HepG2 (cell line): ENCODE measurements around the gene ALDH3B1. TPM values are rescaled to one million over a fixed set of nuclear protein-coding genes. Genes with fewer than 3 reads are reported as not detected.

Experiments used
- ARNT2 ChIP-seq: sonication (generic); formaldehyde crosslinking; IDR thresholded peaks from 2 replicates; pipeline ENCODE4 v1.8.0; 2022; ENCODE audit warnings: mild to moderate bottlenecking, low read depth, missing genetic modification reagents, moderate library complexity
- BRF2 ChIP-seq: sonication (generic); formaldehyde crosslinking; IDR thresholded peaks from 2 replicates; pipeline ENCODE4 v1.8.1; 2022; ENCODE audit warnings: mild to moderate bottlenecking, missing genetic modification reagents
- DNMT1 ChIP-seq: sonication (generic); formaldehyde crosslinking; IDR thresholded peaks from 2 replicates; pipeline ENCODE4 v1.5.1; 2020; ENCODE audit warnings: mild to moderate bottlenecking, missing genetic modification reagents
- EP300 ChIP-seq, 3 experiments: sonication (generic) in 1 of 3; formaldehyde crosslinking in 1 of 3; IDR thresholded peaks; 2 replicates each; pipeline versions ENCODE4 v1.5.1 to v1.6.1; 2011 to 2020; ENCODE audit warnings: low read depth in 2 of 3, low read length in 2 of 3, borderline replicate concordance in 1 of 3, improper control_type of control experiment in 1 of 3, mild to moderate bottlenecking in 1 of 3, missing genetic modification reagents in 1 of 3, moderate library complexity in 1 of 3
- ETV5 ChIP-seq: IDR thresholded peaks from 2 replicates; pipeline ENCODE4 v1.6.1; 2018; ENCODE audit warnings: missing biosample characterization, missing genetic modification reagents, inconsistent platforms, borderline replicate concordance
- HBP1 ChIP-seq: IDR thresholded peaks from 2 replicates; pipeline ENCODE4 v1.6.1; 2016; ENCODE audit warnings: low read depth, control low read depth
- HMGXB4 ChIP-seq, 2 experiments: sonication (generic) in 1 of 2; formaldehyde crosslinking in 1 of 2; IDR thresholded peaks; 2 replicates each; pipeline versions ENCODE4 v1.4.0 to v1.6.1; 2018 to 2020; ENCODE audit warnings: missing genetic modification reagents in 2 of 2, borderline replicate concordance in 1 of 2, low read depth in 1 of 2, mild to moderate bottlenecking in 1 of 2, missing biosample characterization in 1 of 2
- ISX ChIP-seq: sonication (generic); formaldehyde crosslinking; conservative IDR thresholded peaks from 2 replicates; pipeline ENCODE4 v1.5.0; 2020; ENCODE audit warnings: missing genetic modification reagents
- PTBP1 ChIP-seq: fragments of 200-400 bp; formaldehyde crosslinking; IDR thresholded peaks from 2 replicates; pipeline ENCODE4 v1.6.1; 2018; ENCODE audit warnings: low read length, low read depth; ENCODE audit not compliant: poor library complexity, severe bottlenecking
- TEAD2 ChIP-seq: sonication (generic); formaldehyde crosslinking; IDR thresholded peaks from 2 replicates; pipeline ENCODE4 v1.9.0; 2021; ENCODE audit warnings: missing genetic modification reagents
- ZNF143 ChIP-seq: sonication (generic); formaldehyde crosslinking; IDR thresholded peaks from 2 replicates; pipeline ENCODE4 v1.4.0; 2020; ENCODE audit warnings: missing genetic modification reagents
- ZNF850 ChIP-seq: sonication (generic); formaldehyde crosslinking; conservative IDR thresholded peaks from 2 replicates; pipeline ENCODE4 v1.9.0; 2021; ENCODE audit warnings: mild to moderate bottlenecking, missing genetic modification reagents
- ZSCAN9 ChIP-seq: IDR thresholded peaks from 2 replicates; pipeline ENCODE4 v1.6.1; 2016; ENCODE audit warnings: borderline replicate concordance
- polyA plus RNA-seq, 8 experiments: library from polyadenylated mRNA; depleted of rRNA in 3 of 8; stranded (reverse) in 7 of 8; unstranded in 1 of 8; fragments of >200 nt; fragmentation: Illumina TruSeq in 4 of 8; extraction: Trizol in 4 of 8; gene quantifications; 2 replicates each; pipeline versions ENCODE4 v1.2.1 to v1.2.3, GENCODE V29; 2011 to 2016; ENCODE audit warnings: low read depth in 4 of 8, missing spikeins in 1 of 8, mixed read lengths in 1 of 8; ENCODE audit not compliant: insufficient read depth in 1 of 8
- total RNA-seq, 5 experiments: library from RNA; depleted of rRNA; stranded (reverse); fragments of >200 nt; fragmentation: Illumina TruSeq; extraction: Trizol; gene quantifications; 2 replicates each; pipeline ENCODE4 v1.2.3, GENCODE V29; 2016; ENCODE audit warnings: low read depth in 1 of 5
- TF ChIP-seq, protein P1 (sequence below): sonication (generic); formaldehyde crosslinking; IDR thresholded peaks from 2 replicates; pipeline ENCODE4 v1.4.0; 2020; ENCODE audit warnings: missing genetic modification reagents
- TF ChIP-seq, protein P2 (sequence below): sonication (generic); formaldehyde crosslinking; IDR thresholded peaks from 2 replicates; pipeline ENCODE4 v1.5.0; 2020; ENCODE audit warnings: mild to moderate bottlenecking, missing genetic modification reagents, borderline replicate concordance

Gene ALDH3B1
- total and polyA plus RNA-seq, 2 of the 13 experiments (the other 11 are each of a cell fraction or from before 2014, with no cell fraction given): 4.0 to 6.7 TPM

GRCh38 chr11:68002938-68003845 is 6.9 kb upstream of the ALDH3B1 start (continued):
- TF ChIP-seq, protein P1, sequence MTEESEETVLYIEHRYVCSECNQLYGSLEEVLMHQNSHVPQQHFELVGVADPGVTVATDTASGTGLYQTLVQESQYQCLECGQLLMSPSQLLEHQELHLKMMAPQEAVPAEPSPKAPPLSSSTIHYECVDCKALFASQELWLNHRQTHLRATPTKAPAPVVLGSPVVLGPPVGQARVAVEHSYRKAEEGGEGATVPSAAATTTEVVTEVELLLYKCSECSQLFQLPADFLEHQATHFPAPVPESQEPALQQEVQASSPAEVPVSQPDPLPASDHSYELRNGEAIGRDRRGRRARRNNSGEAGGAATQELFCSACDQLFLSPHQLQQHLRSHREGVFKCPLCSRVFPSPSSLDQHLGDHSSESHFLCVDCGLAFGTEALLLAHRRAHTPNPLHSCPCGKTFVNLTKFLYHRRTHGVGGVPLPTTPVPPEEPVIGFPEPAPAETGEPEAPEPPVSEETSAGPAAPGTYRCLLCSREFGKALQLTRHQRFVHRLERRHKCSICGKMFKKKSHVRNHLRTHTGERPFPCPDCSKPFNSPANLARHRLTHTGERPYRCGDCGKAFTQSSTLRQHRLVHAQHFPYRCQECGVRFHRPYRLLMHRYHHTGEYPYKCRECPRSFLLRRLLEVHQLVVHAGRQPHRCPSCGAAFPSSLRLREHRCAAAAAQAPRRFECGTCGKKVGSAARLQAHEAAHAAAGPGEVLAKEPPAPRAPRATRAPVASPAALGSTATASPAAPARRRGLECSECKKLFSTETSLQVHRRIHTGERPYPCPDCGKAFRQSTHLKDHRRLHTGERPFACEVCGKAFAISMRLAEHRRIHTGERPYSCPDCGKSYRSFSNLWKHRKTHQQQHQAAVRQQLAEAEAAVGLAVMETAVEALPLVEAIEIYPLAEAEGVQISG (CRISPR knock-in tag): peak; percentile 9; the same call in 1 of the 2 replicates
- TF ChIP-seq ZNF850 (CRISPR knock-in tag) (0 out of 2 replicates have a peak, but pooled peaks have one; percentile 30), ETV5 (CRISPR knock-in tag) (no peak), HBP1 (CRISPR knock-in tag) (no peak), EP300 (IDR thresholded peaks at IDR 0.05; ENCODE audit: low read depth in 2 of 2, low read length in 2 of 2) (no peak), EP300 (CRISPR knock-in tag; IDR thresholded peaks at IDR 0.05; ENCODE audit: borderline replicate concordance) (no peak), BRF2 (CRISPR knock-in tag) (no peak), ZNF143 (CRISPR knock-in tag) (no peak), PTBP1 (no peak), DNMT1 (CRISPR knock-in tag) (no peak), HMGXB4 (CRISPR knock-in tag; IDR thresholded peaks at IDR 0.05; ENCODE audit: borderline replicate concordance in 1 of 2, low read depth in 1 of 2) (no peak), ARNT2 (CRISPR knock-in tag) (peak; percentile 1; the same call in 1 of the 2 replicates), ISX (CRISPR knock-in tag) (no peak), ZSCAN9 (CRISPR knock-in tag) (no peak), TEAD2 (CRISPR knock-in tag) (no peak)
- TF ChIP-seq, protein P2, sequence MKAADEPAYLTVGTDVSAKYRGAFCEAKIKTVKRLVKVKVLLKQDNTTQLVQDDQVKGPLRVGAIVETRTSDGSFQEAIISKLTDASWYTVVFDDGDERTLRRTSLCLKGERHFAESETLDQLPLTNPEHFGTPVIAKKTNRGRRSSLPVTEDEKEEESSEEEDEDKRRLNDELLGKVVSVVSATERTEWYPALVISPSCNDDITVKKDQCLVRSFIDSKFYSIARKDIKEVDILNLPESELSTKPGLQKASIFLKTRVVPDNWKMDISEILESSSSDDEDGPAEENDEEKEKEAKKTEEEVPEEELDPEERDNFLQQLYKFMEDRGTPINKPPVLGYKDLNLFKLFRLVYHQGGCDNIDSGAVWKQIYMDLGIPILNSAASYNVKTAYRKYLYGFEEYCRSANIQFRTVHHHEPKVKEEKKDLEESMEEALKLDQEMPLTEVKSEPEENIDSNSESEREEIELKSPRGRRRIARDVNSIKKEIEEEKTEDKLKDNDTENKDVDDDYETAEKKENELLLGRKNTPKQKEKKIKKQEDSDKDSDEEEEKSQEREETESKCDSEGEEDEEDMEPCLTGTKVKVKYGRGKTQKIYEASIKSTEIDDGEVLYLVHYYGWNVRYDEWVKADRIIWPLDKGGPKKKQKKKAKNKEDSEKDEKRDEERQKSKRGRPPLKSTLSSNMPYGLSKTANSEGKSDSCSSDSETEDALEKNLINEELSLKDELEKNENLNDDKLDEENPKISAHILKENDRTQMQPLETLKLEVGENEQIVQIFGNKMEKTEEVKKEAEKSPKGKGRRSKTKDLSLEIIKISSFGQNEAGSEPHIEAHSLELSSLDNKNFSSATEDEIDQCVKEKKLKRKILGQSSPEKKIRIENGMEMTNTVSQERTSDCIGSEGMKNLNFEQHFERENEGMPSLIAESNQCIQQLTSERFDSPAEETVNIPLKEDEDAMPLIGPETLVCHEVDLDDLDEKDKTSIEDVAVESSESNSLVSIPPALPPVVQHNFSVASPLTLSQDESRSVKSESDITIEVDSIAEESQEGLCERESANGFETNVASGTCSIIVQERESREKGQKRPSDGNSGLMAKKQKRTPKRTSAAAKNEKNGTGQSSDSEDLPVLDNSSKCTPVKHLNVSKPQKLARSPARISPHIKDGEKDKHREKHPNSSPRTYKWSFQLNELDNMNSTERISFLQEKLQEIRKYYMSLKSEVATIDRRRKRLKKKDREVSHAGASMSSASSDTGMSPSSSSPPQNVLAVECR (CRISPR knock-in tag): peak; percentile 35; the same call in 1 of the 2 replicates
